Hepatocyte (in vitro differentiated cells): ENCODE results near the gene DAW1. TPM values are rescaled to one million over a fixed set of nuclear protein-coding genes. Genes with fewer than 3 reads are reported as not detected.
A peak's percentile ranks its signal among the peaks of the same experiment; 100 is the strongest.

Source experiments
- DNase-seq: peaks from one replicate; pipeline ENCODE4 v3.0.0-alpha.2; 2016; ENCODE audit warnings: low spot score
- H2AFZ ChIP-seq: fragments of 200-600 bp; sonication (generic); 2 replicates; pipeline ENCODE4 v1.6.0; 2016; ENCODE audit warnings: antibody characterized with exemption, mild to moderate bottlenecking
- H3K27ac ChIP-seq: fragments of 200-600 bp; sonication (generic); 2 replicates; pipeline ENCODE4 v1.5.1; 2016; ENCODE audit warnings: mild to moderate bottlenecking
- H3K27me3 ChIP-seq: fragments of 200-600 bp; sonication (generic); 2 replicates; pipeline ENCODE4 v1.6.1; 2016
- H3K36me3 ChIP-seq: fragments of 200-600 bp; sonication (generic); replicated peaks from 2 replicates; pipeline ENCODE4 v1.5.1; 2016; ENCODE audit warnings: low read depth; ENCODE audit not compliant: insufficient read depth
- H3K4me1 ChIP-seq: fragments of 200-600 bp; sonication (generic); 2 replicates; pipeline ENCODE4 v1.5.1; 2016; ENCODE audit warnings: mild to moderate bottlenecking, moderate library complexity; ENCODE audit not compliant: insufficient read depth
- H3K4me2 ChIP-seq: fragments of 200-600 bp; sonication (generic); 2 replicates; pipeline ENCODE4 v1.6.0; 2016
- H3K4me3 ChIP-seq: fragments of 200-600 bp; sonication (generic); 2 replicates; pipeline ENCODE4 v1.5.1; 2016; ENCODE audit warnings: mild to moderate bottlenecking
- H3K79me2 ChIP-seq: fragments of 200-600 bp; sonication (generic); 2 replicates; pipeline ENCODE4 v1.6.0; 2017; ENCODE audit warnings: mild to moderate bottlenecking
- H3K9me2 ChIP-seq: fragments of 200-600 bp; sonication (generic); replicated peaks from 2 replicates; pipeline ENCODE4 v1.6.0; 2017; ENCODE audit warnings: mild to moderate bottlenecking; ENCODE audit not compliant: insufficient read depth
- H3K9me3 ChIP-seq: fragments of 200-600 bp; sonication (generic); 2 replicates; pipeline ENCODE4 v1.5.1; 2016; ENCODE audit warnings: low read depth, mild to moderate bottlenecking
- H4K20me1 ChIP-seq: fragments of 200-600 bp; sonication (generic); 2 replicates; pipeline ENCODE4 v1.6.0; 2016; ENCODE audit warnings: mild to moderate bottlenecking; ENCODE audit not compliant: insufficient read depth, poor library complexity, severe bottlenecking
- CTCF ChIP-seq: fragments of 200-600 bp; sonication (generic); IDR thresholded peaks from 2 replicates; pipeline ENCODE4 v1.5.1; 2016; ENCODE audit warnings: antibody characterized with exemption, mild to moderate bottlenecking; ENCODE audit not compliant: poor library complexity
- EZH2 ChIP-seq: fragments of 200-600 bp; sonication (generic); IDR thresholded peaks from 2 replicates; pipeline ENCODE4 v1.6.1; 2016; ENCODE audit warnings: antibody characterized with exemption, mild to moderate bottlenecking, borderline replicate concordance
- EZH2phosphoT487 ChIP-seq: fragments of 200-600 bp; sonication (generic); IDR thresholded peaks from one replicate; pipeline ENCODE4 v1.6.1; 2018; ENCODE audit warnings: antibody characterized with exemption, mild to moderate bottlenecking, low read depth, moderate library complexity; ENCODE audit not compliant: unreplicated experiment, severe bottlenecking
- WGBS: methylation state at CpG from one replicate; pipeline ENCODE4 v1.1.6; 2016; ENCODE audit warnings: low lambda C conversion rate; ENCODE audit errors: missing lambda C conversion rate; 5-methylcytosine and 5-hydroxymethylcytosine counted together
- polyA plus RNA-seq: library from polyadenylated mRNA; unstranded; fragments of >200 nt; fragmentation: Nextera tagmentation; extraction: Ambion mirVana; gene quantifications from 2 replicates; pipeline ENCODE4 v1.2.1, GENCODE V29; 2016
- total RNA-seq: library from RNA; depleted of rRNA; stranded (reverse); fragments of >200 nt; gene quantifications from 2 replicates; pipeline ENCODE4 v1.2.3, GENCODE V29; 2014

Gene DAW1
- total and polyA plus RNA-seq, 2 experiments from 2014 or later: 0.23 to 0.88 TPM

- Histone ChIP-seq H3K9me2 (no peaks in the 10 kb centered on the region), H3K4me3 (no peak overlapping the region), H3K27ac (no peak overlapping the region), H3K4me2 (no peak overlapping the region), H2AFZ (no peak overlapping the region), H3K4me1 (no peaks in the 10 kb centered on the region), H3K79me2 (no peaks in the 10 kb centered on the region), H3K9me3 (no peaks in the 10 kb centered on the region), H3K36me3 (no peaks in the 10 kb centered on the region), H4K20me1 (no peaks in the 10 kb centered on the region), H3K27me3 (no peaks in the 10 kb centered on the region)
- 93% methylated on average over 4 of the region's 4 CpGs for WGBS
- TF ChIP-seq CTCF: no peak
- TF ChIP-seq EZH2: no peak
- TF ChIP-seq EZH2phosphoT487: no peak
- DNase-seq: no peak
Observed at GRCh38 chr2:227881866-227882517, 10.6 kb downstream of the DAW1 start.

- no peaks in the 10 kb centered on the region for H4K20me1 ChIP-seq
- H3K4me1 ChIP-seq: no peaks in the 10 kb centered on the region
- WGBS: 25% methylated on average over 6 of the region's 6 CpGs
- H3K9me3 ChIP-seq: no peaks in the 10 kb centered on the region
- no peak overlapping the region for H3K4me2 ChIP-seq
- no peaks in the 10 kb centered on the region for H3K9me2 ChIP-seq
- H3K79me2 ChIP-seq: no peaks in the 10 kb centered on the region
- DNase-seq: peak; percentile 78
- H3K27me3 ChIP-seq: no peaks in the 10 kb centered on the region
- no peak overlapping the region for H3K4me3 ChIP-seq
- TF ChIP-seq CTCF (peak; percentile 66), EZH2phosphoT487 (no peak)
- H2AFZ ChIP-seq: no peak overlapping the region
- no peaks in the 10 kb centered on the region for H3K36me3 ChIP-seq
- H3K27ac ChIP-seq: no peak overlapping the region
Observed at GRCh38 chr2:227884511-227884947, 13.1 kb downstream of the DAW1 start.

GRCh38 chr2:227886149-227886548, 14.7 kb downstream of the DAW1 start:
- H3K27ac ChIP-seq: no peak overlapping the region
- no peak overlapping the region for H2AFZ ChIP-seq
- H3K36me3 ChIP-seq: no peaks in the 10 kb centered on the region
- 79% methylated on average over 4 of the region's 4 CpGs for WGBS
- no peak overlapping the region for H3K4me3 ChIP-seq
- no peak for TF ChIP-seq EZH2
- no peak for TF ChIP-seq CTCF
- TF ChIP-seq EZH2phosphoT487: no peak
- DNase-seq: no peak
- no peaks in the 10 kb centered on the region for H4K20me1 ChIP-seq
- H3K27me3 ChIP-seq: no peaks in the 10 kb centered on the region
- H3K9me3 ChIP-seq: no peaks in the 10 kb centered on the region
- H3K4me2 ChIP-seq: no peak overlapping the region
- no peaks in the 10 kb centered on the region for H3K4me1 ChIP-seq
- H3K9me2 ChIP-seq: no peaks in the 10 kb centered on the region
- H3K79me2 ChIP-seq: no peaks in the 10 kb centered on the region

- no peaks in the 10 kb centered on the region for H3K4me1 ChIP-seq
- no peak overlapping the region for H3K27ac ChIP-seq
- H2AFZ ChIP-seq: no peak overlapping the region
- no peaks in the 10 kb centered on the region for H4K20me1 ChIP-seq
- DNase-seq: no peak
- H3K4me3 ChIP-seq: no peak overlapping the region
- H3K9me2 ChIP-seq: no peaks in the 10 kb centered on the region
- WGBS: 68% methylated on average over 5 of the region's 5 CpGs
- no peak for TF ChIP-seq EZH2phosphoT487
- TF ChIP-seq EZH2: no peak
- TF ChIP-seq CTCF: no peak
- H3K9me3 ChIP-seq: no peaks in the 10 kb centered on the region
- no peaks in the 10 kb centered on the region for H3K27me3 ChIP-seq
- H3K4me2 ChIP-seq: no peak overlapping the region
- no peaks in the 10 kb centered on the region for H3K36me3 ChIP-seq
- no peaks in the 10 kb centered on the region for H3K79me2 ChIP-seq
Observed at GRCh38 chr2:227888289-227888688, 16.9 kb downstream of the DAW1 start.
